ENCODE results near the gene GHR.

The GHR gene

DNA sequence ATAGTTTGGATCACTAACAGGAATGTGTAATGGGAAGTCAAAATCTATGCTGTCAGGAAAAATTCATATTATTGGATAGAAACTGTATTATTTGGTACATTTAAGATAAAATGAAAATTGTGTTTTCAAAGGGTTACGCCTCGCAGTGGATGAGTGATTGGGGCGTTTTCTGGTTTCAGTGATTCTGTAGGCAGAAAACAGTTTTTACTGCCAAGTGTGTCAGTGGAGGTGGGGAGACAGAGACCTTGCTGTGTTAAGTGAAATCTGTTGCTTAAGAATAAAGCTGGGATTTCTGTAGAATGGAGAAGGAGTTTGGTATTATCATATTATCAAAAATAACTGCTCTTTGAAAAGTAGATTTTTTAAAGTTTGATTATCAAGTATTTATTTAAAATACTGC lies 69.7 kb downstream of the GHR start:
- no peak for TF ChIP-seq REST (IDR thresholded peaks at IDR 0.05; ENCODE audit: low read depth)
- TF ChIP-seq, protein P1, sequence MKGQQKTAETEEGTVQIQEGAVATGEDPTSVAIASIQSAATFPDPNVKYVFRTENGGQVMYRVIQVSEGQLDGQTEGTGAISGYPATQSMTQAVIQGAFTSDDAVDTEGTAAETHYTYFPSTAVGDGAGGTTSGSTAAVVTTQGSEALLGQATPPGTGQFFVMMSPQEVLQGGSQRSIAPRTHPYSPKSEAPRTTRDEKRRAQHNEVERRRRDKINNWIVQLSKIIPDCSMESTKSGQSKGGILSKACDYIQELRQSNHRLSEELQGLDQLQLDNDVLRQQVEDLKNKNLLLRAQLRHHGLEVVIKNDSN (IDR thresholded peaks at IDR 0.05) = no peak
- TF ChIP-seq TCF12 (IDR thresholded peaks at IDR 0.05; ENCODE audit: low read depth) = no peak
- no peak for TF ChIP-seq CEBPB (IDR thresholded peaks at IDR 0.05)
- TF ChIP-seq RAD21 (IDR thresholded peaks at IDR 0.05; ENCODE audit: low read depth) = no peak
- TF ChIP-seq MAX (IDR thresholded peaks at IDR 0.05) = no peak
- TF ChIP-seq FOXM1 (IDR thresholded peaks at IDR 0.05; ENCODE audit: borderline replicate concordance, low read depth) = no peak
- TF ChIP-seq ZBTB7A (IDR thresholded peaks at IDR 0.05; ENCODE audit: low read depth) = no peak
- no peak for TF ChIP-seq TEAD4 (IDR thresholded peaks at IDR 0.05)
- TF ChIP-seq TAF1 (IDR thresholded peaks at IDR 0.05; ENCODE audit: low read depth) = no peak
- TF ChIP-seq CREB1 (IDR thresholded peaks at IDR 0.05; ENCODE audit: low read depth) = no peak
- no peak for TF ChIP-seq EGR1 (IDR thresholded peaks at IDR 0.05)
- no peak for TF ChIP-seq NFIC (IDR thresholded peaks at IDR 0.05)
- TF ChIP-seq YY1 (IDR thresholded peaks at IDR 0.05; ENCODE audit: low read depth) = no peak
- no peak for TF ChIP-seq EP300 (IDR thresholded peaks at IDR 0.05; ENCODE audit: borderline replicate concordance)

DNA sequence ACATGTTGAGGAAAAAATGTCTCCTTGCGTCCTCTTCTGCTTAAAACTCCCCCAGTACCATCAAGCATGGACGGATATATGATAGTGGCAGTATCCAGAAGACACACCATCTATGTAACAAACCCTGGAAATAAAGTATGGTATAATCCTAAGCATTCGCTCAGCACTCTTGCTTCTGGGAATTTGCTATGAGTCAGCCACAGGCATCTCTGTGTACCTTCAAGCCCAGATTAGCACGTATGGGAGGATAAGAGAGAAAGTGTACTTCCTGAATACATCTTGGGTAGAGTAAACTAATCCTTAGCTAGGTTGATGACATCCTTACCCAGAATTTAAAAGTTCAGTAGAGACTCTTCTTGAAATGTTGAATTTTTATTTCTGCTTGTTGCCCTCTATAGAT lies 71.2 kb downstream of the GHR start:
- no peak for TF ChIP-seq MAX (IDR thresholded peaks at IDR 0.05)
- no peak for TF ChIP-seq TEAD4 (IDR thresholded peaks at IDR 0.05)
- no peak for TF ChIP-seq CEBPB (IDR thresholded peaks at IDR 0.05)

GRCh38 chr5:42495914-42496313 lies 72.7 kb downstream of the GHR start:
- no peak for TF ChIP-seq EP300 (IDR thresholded peaks at IDR 0.05; ENCODE audit: borderline replicate concordance)
- no peak for TF ChIP-seq CEBPB (IDR thresholded peaks at IDR 0.05)
- TF ChIP-seq CREB1 (IDR thresholded peaks at IDR 0.05; ENCODE audit: low read depth) = no peak
- TF ChIP-seq REST (IDR thresholded peaks at IDR 0.05; ENCODE audit: low read depth) = no peak
- no peak for TF ChIP-seq TEAD4 (IDR thresholded peaks at IDR 0.05)
- TF ChIP-seq TAF1 (IDR thresholded peaks at IDR 0.05; ENCODE audit: low read depth) = no peak
- TF ChIP-seq ZBTB7A (IDR thresholded peaks at IDR 0.05; ENCODE audit: low read depth) = no peak
- no peak for TF ChIP-seq TCF12 (IDR thresholded peaks at IDR 0.05; ENCODE audit: low read depth)
- TF ChIP-seq EGR1 (IDR thresholded peaks at IDR 0.05) = no peak
- TF ChIP-seq YY1 (IDR thresholded peaks at IDR 0.05; ENCODE audit: low read depth) = no peak
- TF ChIP-seq NFIC (IDR thresholded peaks at IDR 0.05) = no peak
- no peak for TF ChIP-seq RAD21 (IDR thresholded peaks at IDR 0.05; ENCODE audit: low read depth)
- no peak for TF ChIP-seq MAX (IDR thresholded peaks at IDR 0.05)
- TF ChIP-seq, protein P1 (IDR thresholded peaks at IDR 0.05) = no peak
- TF ChIP-seq FOXM1 (IDR thresholded peaks at IDR 0.05; ENCODE audit: borderline replicate concordance, low read depth) = no peak

DNA sequence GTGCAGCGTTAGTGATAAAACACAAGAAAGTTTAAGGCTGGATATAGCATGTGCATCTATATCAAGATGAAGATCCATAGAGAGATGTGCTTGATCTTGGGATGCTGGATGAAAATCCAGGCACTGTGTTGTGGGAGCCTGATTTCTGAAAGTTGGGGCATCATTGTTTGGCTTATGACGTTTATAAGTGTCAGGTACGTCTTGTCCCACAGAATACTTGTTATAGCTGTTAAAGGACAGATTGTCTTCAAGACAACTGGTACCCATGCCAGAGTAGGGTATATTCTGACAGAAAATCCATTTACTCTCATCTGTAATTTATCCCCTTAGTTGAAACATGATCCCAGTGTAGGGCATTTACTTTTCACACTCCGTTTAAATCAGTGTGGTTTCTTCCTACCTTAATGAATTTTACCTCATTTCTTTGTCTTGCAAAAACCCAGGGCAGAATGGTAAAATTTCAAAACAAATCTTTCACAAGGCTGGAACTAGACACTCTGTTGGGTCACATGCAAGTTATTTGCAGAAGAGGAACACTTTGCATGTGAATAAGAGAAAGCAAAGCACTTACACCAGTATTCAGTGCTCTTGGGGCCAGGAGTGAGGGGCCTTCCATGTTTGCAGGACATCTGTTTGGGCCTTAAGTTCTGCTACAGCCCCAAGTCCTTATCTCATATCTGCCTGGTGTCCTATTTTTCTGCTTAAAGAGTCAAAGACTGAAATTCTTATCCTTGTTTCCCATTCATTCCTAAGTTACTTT lies 73.3 kb downstream of the GHR start:
- TF ChIP-seq CEBPB (IDR thresholded peaks at IDR 0.05) (no peak), TEAD4 (IDR thresholded peaks at IDR 0.05) (no peak), MAX (IDR thresholded peaks at IDR 0.05) (no peak), NFIC (IDR thresholded peaks at IDR 0.05) (no peak), CREB1 (IDR thresholded peaks at IDR 0.05; ENCODE audit: low read depth) (no peak), ZBTB7A (IDR thresholded peaks at IDR 0.05; ENCODE audit: low read depth) (no peak), TAF1 (IDR thresholded peaks at IDR 0.05; ENCODE audit: low read depth) (no peak), RAD21 (IDR thresholded peaks at IDR 0.05; ENCODE audit: low read depth) (no peak), EGR1 (IDR thresholded peaks at IDR 0.05) (no peak), TCF12 (IDR thresholded peaks at IDR 0.05; ENCODE audit: low read depth) (no peak), REST (IDR thresholded peaks at IDR 0.05; ENCODE audit: low read depth) (no peak), EP300 (IDR thresholded peaks at IDR 0.05; ENCODE audit: borderline replicate concordance) (no peak), FOXM1 (IDR thresholded peaks at IDR 0.05; ENCODE audit: borderline replicate concordance, low read depth) (no peak), YY1 (IDR thresholded peaks at IDR 0.05; ENCODE audit: low read depth) (no peak)
- TF ChIP-seq, protein P1 (IDR thresholded peaks at IDR 0.05) = no peak
